Testis (tissue), 2 donors: ENCODE results near the gene FHL2.

Source experiments
- POLR2A ChIP-seq: fragments of 450-650 bp; IDR thresholded peaks from one replicate; pipeline ENCODE4 v1.6.1; 2017; ENCODE audit warnings: antibody characterized with exemption, mild to moderate bottlenecking, moderate library complexity
- TF ChIP-seq, protein P1 (sequence below), 3 experiments: fragments of 450-650 bp in 2 of 3; fragments of 200-600 bp in 1 of 3; sonication (generic) in 1 of 3; IDR thresholded peaks; one replicate each; pipeline ENCODE4 v1.5.1; 2016 to 2019; ENCODE audit warnings: antibody characterized with exemption in 3 of 3, mild to moderate bottlenecking in 2 of 3, moderate library complexity in 1 of 3

DNA sequence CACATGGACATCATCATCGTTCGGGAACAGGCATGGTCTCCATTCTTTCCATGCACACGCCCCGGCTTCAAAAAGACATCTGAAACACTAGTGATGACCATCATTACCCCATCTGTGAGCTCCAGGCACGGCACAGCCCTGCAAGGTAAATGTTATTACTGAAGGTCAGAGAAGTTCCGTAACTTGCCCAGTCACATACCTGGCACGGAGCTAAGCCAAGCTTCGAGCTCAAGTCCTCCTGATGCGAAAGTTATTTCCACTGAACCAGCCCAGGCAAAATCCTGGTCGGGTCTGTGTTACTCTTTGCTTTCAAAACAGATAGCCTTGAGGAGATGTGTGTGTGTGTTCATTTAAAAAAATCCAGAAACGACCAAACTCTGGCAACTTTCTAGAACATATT is 22.8 kb downstream of the FHL2 start:
- TF ChIP-seq, protein P1, sequence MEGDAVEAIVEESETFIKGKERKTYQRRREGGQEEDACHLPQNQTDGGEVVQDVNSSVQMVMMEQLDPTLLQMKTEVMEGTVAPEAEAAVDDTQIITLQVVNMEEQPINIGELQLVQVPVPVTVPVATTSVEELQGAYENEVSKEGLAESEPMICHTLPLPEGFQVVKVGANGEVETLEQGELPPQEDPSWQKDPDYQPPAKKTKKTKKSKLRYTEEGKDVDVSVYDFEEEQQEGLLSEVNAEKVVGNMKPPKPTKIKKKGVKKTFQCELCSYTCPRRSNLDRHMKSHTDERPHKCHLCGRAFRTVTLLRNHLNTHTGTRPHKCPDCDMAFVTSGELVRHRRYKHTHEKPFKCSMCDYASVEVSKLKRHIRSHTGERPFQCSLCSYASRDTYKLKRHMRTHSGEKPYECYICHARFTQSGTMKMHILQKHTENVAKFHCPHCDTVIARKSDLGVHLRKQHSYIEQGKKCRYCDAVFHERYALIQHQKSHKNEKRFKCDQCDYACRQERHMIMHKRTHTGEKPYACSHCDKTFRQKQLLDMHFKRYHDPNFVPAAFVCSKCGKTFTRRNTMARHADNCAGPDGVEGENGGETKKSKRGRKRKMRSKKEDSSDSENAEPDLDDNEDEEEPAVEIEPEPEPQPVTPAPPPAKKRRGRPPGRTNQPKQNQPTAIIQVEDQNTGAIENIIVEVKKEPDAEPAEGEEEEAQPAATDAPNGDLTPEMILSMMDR (IDR thresholded peaks at IDR 0.05), result no peak
- TF ChIP-seq POLR2A, result no peak
